ENCODE measurements around the gene NPY. TPM values are rescaled to one million over a fixed set of nuclear protein-coding genes. Genes with fewer than 3 reads are reported as not detected.

The NPY gene
- total RNA-seq, 1 donor from 2014 or later: not detected

DNA sequence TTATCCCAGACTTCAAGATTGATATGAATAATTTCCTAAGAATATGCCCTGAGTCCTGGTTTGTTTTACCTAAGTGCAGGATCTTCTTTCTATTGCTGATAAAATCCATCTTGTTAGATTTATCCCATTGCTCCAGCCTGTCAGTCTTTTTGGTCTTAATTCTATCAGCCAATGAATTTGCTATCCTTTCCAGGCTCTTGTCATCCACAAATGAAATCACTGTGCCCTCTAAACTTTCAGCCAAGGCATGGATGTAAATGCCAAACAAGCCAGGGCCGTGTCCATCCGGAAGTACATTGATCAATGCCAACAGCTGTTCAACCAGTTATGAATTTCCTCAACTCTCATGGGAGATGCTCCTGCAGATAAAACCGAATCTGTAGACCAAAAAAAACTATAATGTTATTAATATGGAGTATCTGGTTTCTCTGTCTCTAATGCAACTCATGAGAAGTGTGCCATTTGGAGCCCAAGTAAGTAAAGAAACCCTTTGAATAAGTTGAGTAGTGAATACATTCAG is 40.0 kb downstream of the NPY start:
- Mint-ChIP-seq H3K4me3 (ENCODE audit: low read depth) (no peak overlapping the region), H3K4me1 (ENCODE audit: low read depth) (no peaks in the 10 kb centered on the region), H3K36me3 (ENCODE audit: insufficient read depth) (no peaks in the 10 kb centered on the region), H3K9me3 (ENCODE audit: low read depth) (no peaks in the 10 kb centered on the region), H3K27me3 (peaks cover 4% of the 10 kb centered on the region), H3K27ac (no peak overlapping the region)
- TF ChIP-seq, protein P1, sequence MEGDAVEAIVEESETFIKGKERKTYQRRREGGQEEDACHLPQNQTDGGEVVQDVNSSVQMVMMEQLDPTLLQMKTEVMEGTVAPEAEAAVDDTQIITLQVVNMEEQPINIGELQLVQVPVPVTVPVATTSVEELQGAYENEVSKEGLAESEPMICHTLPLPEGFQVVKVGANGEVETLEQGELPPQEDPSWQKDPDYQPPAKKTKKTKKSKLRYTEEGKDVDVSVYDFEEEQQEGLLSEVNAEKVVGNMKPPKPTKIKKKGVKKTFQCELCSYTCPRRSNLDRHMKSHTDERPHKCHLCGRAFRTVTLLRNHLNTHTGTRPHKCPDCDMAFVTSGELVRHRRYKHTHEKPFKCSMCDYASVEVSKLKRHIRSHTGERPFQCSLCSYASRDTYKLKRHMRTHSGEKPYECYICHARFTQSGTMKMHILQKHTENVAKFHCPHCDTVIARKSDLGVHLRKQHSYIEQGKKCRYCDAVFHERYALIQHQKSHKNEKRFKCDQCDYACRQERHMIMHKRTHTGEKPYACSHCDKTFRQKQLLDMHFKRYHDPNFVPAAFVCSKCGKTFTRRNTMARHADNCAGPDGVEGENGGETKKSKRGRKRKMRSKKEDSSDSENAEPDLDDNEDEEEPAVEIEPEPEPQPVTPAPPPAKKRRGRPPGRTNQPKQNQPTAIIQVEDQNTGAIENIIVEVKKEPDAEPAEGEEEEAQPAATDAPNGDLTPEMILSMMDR (IDR thresholded peaks at IDR 0.05; ENCODE audit: unreplicated experiment): no peak
- DNase-seq (ENCODE audit: low spot score, unreplicated experiment): no peak

DNA sequence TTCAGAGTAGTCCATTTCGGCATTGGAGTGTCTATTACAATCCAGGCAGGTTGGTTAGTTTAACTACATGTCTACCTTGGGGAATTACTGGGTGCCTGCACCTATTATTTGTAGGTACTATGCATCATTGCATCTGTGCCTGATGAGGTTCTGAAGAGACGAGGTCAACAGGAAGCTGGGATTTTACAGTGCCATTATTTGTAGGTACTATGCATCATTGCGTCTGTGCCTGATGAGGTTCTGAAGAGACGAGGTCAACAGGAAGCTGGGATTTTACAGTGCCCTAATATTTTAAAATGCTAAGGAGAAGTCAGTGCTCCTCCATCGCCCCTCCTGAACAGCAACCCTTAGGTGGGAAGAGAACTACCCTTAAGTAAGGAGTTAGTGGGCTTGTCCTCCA is 41.7 kb downstream of the NPY start:
- H3K4me3 Mint-ChIP-seq (ENCODE audit: low read depth): no peak overlapping the region
- TF ChIP-seq, protein P1 (IDR thresholded peaks at IDR 0.05; ENCODE audit: unreplicated experiment): no peak
- H3K36me3 Mint-ChIP-seq (ENCODE audit: insufficient read depth): no peaks in the 10 kb centered on the region
- no peak overlapping the region for H3K27ac Mint-ChIP-seq
- no peaks in the 10 kb centered on the region for H3K4me1 Mint-ChIP-seq (ENCODE audit: low read depth)
- peaks cover 4% of the 10 kb centered on the region for H3K27me3 Mint-ChIP-seq
- no peak for DNase-seq (ENCODE audit: low spot score, unreplicated experiment)
- no peaks in the 10 kb centered on the region for H3K9me3 Mint-ChIP-seq (ENCODE audit: low read depth)

DNA sequence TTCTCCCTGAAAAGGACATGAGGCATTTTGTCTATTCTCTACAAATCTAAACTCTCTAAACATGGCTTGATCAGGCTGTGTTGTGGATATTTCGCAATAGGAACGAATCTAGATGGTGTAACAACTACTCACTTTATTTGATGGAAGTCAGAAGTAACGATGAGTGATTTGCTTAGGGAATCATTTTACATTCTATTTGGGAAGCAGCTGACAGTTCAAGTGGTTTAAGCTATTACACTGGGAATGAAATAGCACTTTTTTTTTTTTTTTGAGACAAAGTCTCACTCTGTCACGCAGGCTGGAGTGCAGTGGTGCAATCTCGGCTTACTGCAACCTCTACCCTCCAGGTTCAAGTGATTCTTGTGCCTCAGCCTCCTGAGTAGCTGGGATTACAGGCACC is 44.1 kb downstream of the NPY start:
- peaks cover 7% of the 10 kb centered on the region for H3K9me3 Mint-ChIP-seq (ENCODE audit: low read depth)
- H3K27ac Mint-ChIP-seq: no peak overlapping the region
- H3K4me3 Mint-ChIP-seq (ENCODE audit: low read depth): no peak overlapping the region
- TF ChIP-seq, protein P1 (IDR thresholded peaks at IDR 0.05; ENCODE audit: unreplicated experiment): no peak
- H3K36me3 Mint-ChIP-seq (ENCODE audit: insufficient read depth): no peaks in the 10 kb centered on the region
- H3K27me3 Mint-ChIP-seq: no peaks in the 10 kb centered on the region
- DNase-seq (ENCODE audit: low spot score, unreplicated experiment): no peak
- no peaks in the 10 kb centered on the region for H3K4me1 Mint-ChIP-seq (ENCODE audit: low read depth)

DNA sequence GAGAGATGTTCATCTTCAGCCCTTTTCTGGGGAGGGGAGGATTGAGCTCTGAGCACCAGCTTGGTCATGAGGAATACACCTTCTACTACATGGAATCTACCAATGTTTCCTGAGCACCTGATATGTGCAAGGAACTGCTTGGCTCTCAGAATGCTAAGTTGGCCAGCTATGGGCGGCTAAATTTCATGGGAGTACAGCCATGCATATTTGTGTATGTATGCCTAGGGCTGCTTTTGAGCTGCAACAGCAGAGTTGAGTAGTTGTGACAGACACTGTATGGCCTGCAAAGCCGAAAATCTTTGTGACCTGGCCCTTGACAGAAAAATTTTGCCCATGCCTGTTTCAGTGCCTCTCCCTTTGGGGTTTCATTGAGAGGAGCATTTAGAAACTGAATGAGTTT is 44.9 kb downstream of the NPY start:
- no peak overlapping the region for H3K27ac Mint-ChIP-seq
- no peak overlapping the region for H3K4me3 Mint-ChIP-seq (ENCODE audit: low read depth)
- H3K9me3 Mint-ChIP-seq (ENCODE audit: low read depth): peaks cover 7% of the 10 kb centered on the region
- no peaks in the 10 kb centered on the region for H3K4me1 Mint-ChIP-seq (ENCODE audit: low read depth)
- TF ChIP-seq, protein P1 (IDR thresholded peaks at IDR 0.05; ENCODE audit: unreplicated experiment): no peak
- H3K36me3 Mint-ChIP-seq (ENCODE audit: insufficient read depth): no peaks in the 10 kb centered on the region
- DNase-seq (ENCODE audit: low spot score, unreplicated experiment): no peak
- H3K27me3 Mint-ChIP-seq: no peaks in the 10 kb centered on the region

DNA sequence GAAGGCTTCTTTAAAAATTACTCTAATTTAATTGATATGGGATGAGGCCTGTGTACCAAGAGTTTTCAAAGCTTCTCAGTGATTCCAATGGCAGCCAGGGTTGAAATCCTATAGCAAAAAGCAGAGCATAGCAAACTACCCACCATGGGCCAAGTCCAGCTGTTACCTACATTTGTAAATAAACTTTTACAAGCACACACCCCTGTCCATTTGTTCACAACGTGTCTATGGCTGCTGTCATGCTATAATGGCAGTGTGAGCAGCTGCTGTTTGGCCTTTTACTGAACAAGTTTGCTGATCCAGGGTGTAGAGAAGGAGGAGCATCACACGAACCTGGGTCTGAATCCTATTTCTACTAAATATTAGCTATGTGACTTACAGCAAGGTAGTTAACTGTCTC is 50.0 kb downstream of the NPY start:
- Mint-ChIP-seq H3K36me3 (ENCODE audit: insufficient read depth) (no peaks in the 10 kb centered on the region), H3K4me3 (ENCODE audit: low read depth) (no peak overlapping the region), H3K27ac (no peak overlapping the region), H3K9me3 (ENCODE audit: low read depth) (peaks cover 7% of the 10 kb centered on the region), H3K27me3 (peaks cover 27% of the 10 kb centered on the region), H3K4me1 (ENCODE audit: low read depth) (peaks cover 8% of the 10 kb centered on the region)
- no peak for DNase-seq (ENCODE audit: low spot score, unreplicated experiment)
- TF ChIP-seq, protein P1 (IDR thresholded peaks at IDR 0.05; ENCODE audit: unreplicated experiment): no peak

All from progenitor cell of endocrine pancreas (in vitro differentiated cells).